Fibroblast of lung (primary cell): Measurements from ENCODE around the gene APOBEC3B. TPM values are rescaled to one million over a fixed set of nuclear protein-coding genes. Genes with fewer than 3 reads are reported as not detected.
A peak's percentile ranks its signal among the peaks of the same experiment; 100 is the strongest.
"Not testable (repeated sequence)": the region's sequence is repeated elsewhere in the genome, so short reads cannot be mapped to it uniquely, and the experiment has no call there.

Experiments
- DNase-seq, 2 donors: peaks; one replicate each; pipeline versions ENCODE4 v3.0.0 to v3.0.0-alpha.2; 2010; ENCODE audit warnings: low read depth in 2 of 2
- H2AFZ ChIP-seq: 2 replicates; pipeline ENCODE4 v1.5.1; 2012; ENCODE audit warnings: low read length, control low read depth, inconsistent platforms
- H3K27ac ChIP-seq: 2 replicates; pipeline ENCODE4 v1.5.1; 2011; ENCODE audit warnings: low read length, control low read depth; ENCODE audit not compliant: insufficient read depth
- H3K27me3 ChIP-seq: 2 replicates; pipeline ENCODE4 v1.5.1; 2011; ENCODE audit warnings: mild to moderate bottlenecking, low read length; ENCODE audit not compliant: control insufficient read depth, insufficient read depth
- H3K36me3 ChIP-seq: 2 replicates; pipeline ENCODE4 v1.5.1; 2011; ENCODE audit warnings: low read length; ENCODE audit not compliant: control insufficient read depth, insufficient read depth
- H3K4me1 ChIP-seq: 2 replicates; pipeline ENCODE4 v1.5.1; 2011; ENCODE audit warnings: low read length; ENCODE audit not compliant: control insufficient read depth, insufficient read depth; ENCODE audit errors: extremely low read depth
- H3K4me2 ChIP-seq: 2 replicates; pipeline ENCODE4 v1.5.1; 2011; ENCODE audit warnings: low read length, control low read depth; ENCODE audit not compliant: insufficient read depth; ENCODE audit errors: extremely low read depth
- H3K4me3 ChIP-seq, 4 experiments: fragments of 200-600 bp in 1 of 4; sonication (generic) in 1 of 4; replicated peaks in 1 of 4; 2 replicates each; pipeline ENCODE4 v1.5.1; 2011 to 2016; ENCODE audit warnings: low read length in 4 of 4, low read depth in 3 of 4, mild to moderate bottlenecking in 3 of 4, control low read depth in 2 of 4, inconsistent platforms in 1 of 4, mixed read lengths in 1 of 4; ENCODE audit not compliant: insufficient read depth in 1 of 4; ENCODE audit errors: control extremely low read depth in 1 of 4
- H3K79me2 ChIP-seq: 2 replicates; pipeline ENCODE4 v1.5.1; 2012; ENCODE audit warnings: mild to moderate bottlenecking, low read length, inconsistent platforms; ENCODE audit not compliant: control insufficient read depth, insufficient read depth
- H3K9ac ChIP-seq: 2 replicates; pipeline ENCODE4 v1.5.1; 2011; ENCODE audit warnings: mild to moderate bottlenecking, low read length, control low read depth; ENCODE audit not compliant: insufficient read depth
- H3K9me3 ChIP-seq: 2 replicates; pipeline ENCODE4 v1.5.1; 2012; ENCODE audit warnings: low read depth, low read length; ENCODE audit not compliant: control insufficient read depth, insufficient read depth
- H4K20me1 ChIP-seq: 2 replicates; pipeline ENCODE4 v1.5.1; 2011; ENCODE audit warnings: low read length; ENCODE audit not compliant: control insufficient read depth, insufficient read depth; ENCODE audit errors: extremely low read depth
- EZH2 ChIP-seq: IDR thresholded peaks from 2 replicates; pipeline ENCODE4 v1.5.1; 2012; ENCODE audit warnings: low read length, control low read depth, mild to moderate bottlenecking; ENCODE audit errors: missing control alignments
- polyA plus RNA-seq, 2 donors: library from polyadenylated mRNA; depleted of rRNA in 1 of 2; stranded (reverse) in 1 of 2; unstranded in 1 of 2; fragments of >200 nt; gene quantifications; 2 replicates each; pipeline ENCODE4 v1.2.1, GENCODE V29; 2011 to 2012; ENCODE audit warnings: missing spikeins in 1 of 2
- total RNA-seq: library from RNA; depleted of rRNA; stranded (reverse); fragments of >200 nt; gene quantifications from 2 replicates; pipeline ENCODE4 v1.2.1, GENCODE V29; 2014
- TF ChIP-seq, protein P1 (sequence below), 2 donors: IDR thresholded peaks in 1 of 2; conservative IDR thresholded peaks in 1 of 2; 1 replicate in 1 of 2; 2 replicates in 1 of 2; pipeline ENCODE4 v1.5.1; 2011 to 2012; ENCODE audit warnings: low read length in 2 of 2, control low read depth in 1 of 2, inconsistent platforms in 1 of 2, low read depth in 1 of 2, mild to moderate bottlenecking in 1 of 2

The APOBEC3B gene
- total and polyA plus RNA-seq, 2 donors (not counting 1 experiment from before 2014, with no cell fraction given), result 2.3 to 10.3 TPM

DNA sequence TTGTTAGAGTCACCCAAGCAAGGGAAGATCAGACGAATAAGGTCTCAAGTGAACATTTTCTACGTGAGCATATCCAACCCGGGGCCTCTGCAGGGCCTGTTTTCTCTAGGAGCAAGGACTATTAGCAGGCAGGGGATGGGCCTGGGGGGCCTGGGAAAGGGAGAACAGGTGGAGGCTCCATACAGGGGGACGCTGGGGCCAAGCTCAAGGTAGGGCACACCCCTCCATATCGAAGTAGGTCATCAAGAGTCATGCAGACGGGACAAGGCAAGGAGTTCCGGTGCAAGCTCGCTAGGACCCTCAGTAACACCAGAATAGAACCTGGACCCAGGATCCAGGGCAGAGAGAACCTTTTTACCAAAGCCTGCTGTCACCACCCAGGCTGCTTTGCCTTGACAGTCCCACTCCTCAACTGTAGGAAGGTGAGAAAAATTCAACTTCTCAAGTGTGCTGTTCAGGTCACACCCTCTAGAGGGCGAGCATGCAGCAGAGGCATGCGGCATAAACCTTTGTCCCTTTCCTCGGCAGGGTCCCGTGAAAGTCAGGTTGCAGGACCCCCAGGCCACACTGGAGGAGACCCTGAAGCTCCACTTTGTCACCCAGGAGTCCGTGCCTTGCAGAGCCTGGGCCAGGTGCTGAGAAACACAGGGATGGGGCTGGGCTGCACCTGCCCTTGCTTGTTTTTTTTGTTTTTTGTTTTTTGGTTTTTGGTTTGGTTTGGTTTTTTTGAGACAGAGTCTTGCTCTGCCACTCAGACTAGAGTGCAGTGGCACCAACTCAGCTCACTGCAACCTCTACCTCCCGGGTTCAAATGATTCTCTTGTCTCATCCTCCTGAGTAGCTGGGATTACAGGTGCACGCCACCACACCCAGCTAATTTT lies 8.6 kb upstream of the APOBEC3B start:
- Histone ChIP-seq H3K4me3 (no peak overlapping the region), H3K36me3 (no peaks in the 10 kb centered on the region), H3K79me2 (no peaks in the 10 kb centered on the region), H3K4me2 (no peak overlapping the region), H3K27ac (no peak overlapping the region), H3K9me3 (no peaks in the 10 kb centered on the region), H3K27me3 (peaks cover 5% of the 10 kb centered on the region), H3K9ac (no peak overlapping the region), H3K4me1 (no peaks in the 10 kb centered on the region), H2AFZ (no peak overlapping the region), H4K20me1 (no peaks in the 10 kb centered on the region)
- peak; percentile 16 to 37 for DNase-seq
- TF ChIP-seq, protein P1, sequence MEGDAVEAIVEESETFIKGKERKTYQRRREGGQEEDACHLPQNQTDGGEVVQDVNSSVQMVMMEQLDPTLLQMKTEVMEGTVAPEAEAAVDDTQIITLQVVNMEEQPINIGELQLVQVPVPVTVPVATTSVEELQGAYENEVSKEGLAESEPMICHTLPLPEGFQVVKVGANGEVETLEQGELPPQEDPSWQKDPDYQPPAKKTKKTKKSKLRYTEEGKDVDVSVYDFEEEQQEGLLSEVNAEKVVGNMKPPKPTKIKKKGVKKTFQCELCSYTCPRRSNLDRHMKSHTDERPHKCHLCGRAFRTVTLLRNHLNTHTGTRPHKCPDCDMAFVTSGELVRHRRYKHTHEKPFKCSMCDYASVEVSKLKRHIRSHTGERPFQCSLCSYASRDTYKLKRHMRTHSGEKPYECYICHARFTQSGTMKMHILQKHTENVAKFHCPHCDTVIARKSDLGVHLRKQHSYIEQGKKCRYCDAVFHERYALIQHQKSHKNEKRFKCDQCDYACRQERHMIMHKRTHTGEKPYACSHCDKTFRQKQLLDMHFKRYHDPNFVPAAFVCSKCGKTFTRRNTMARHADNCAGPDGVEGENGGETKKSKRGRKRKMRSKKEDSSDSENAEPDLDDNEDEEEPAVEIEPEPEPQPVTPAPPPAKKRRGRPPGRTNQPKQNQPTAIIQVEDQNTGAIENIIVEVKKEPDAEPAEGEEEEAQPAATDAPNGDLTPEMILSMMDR (conservative IDR thresholded peaks at IDR 0.05 in 1 of 2, IDR thresholded peaks at IDR 0.05 in 1 of 2; ENCODE audit: low read depth in 1 of 2, low read length in 2 of 2), result peak; percentile 79 to 96
- TF ChIP-seq EZH2, result no peak

DNA sequence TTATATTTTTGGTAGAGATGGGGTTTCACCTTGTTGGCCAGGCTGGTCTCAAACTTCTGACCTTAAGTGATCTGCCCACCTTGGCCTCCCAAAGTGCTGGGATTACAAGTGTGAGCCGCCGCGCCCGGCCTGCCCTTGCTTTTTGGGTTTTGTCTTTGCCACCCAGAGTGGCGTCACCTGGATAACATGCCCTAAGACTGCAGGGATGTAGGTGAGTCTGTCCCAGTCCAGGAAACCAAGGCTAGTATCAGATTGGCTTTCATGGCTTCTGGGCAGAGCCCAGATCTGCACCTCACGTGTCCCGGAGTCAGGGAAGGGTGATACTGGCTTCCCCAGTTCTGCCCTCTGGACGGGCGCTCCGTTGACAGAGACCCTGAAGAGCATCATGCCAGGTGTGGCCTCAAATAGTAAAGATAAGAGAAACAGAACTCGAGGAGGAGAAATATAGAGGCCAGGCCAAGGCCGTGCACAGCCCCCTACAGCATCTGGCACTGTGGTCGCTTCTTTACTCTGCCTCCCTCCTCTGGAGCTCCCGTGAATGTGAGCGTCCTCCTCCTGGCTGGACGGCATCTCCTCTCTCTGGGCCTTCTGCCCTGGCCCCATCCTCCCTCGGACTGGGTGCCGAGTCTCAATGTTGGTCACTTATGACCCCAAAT lies 7.8 kb upstream of the APOBEC3B start:
- no peaks in the 10 kb centered on the region for H3K36me3 ChIP-seq
- H3K27ac ChIP-seq, result no peak overlapping the region
- no peak overlapping the region for H2AFZ ChIP-seq
- H3K79me2 ChIP-seq, result no peaks in the 10 kb centered on the region
- H3K4me1 ChIP-seq, result no peaks in the 10 kb centered on the region
- H3K9me3 ChIP-seq, result no peaks in the 10 kb centered on the region
- no peaks in the 10 kb centered on the region for H4K20me1 ChIP-seq
- no peak for TF ChIP-seq EZH2
- TF ChIP-seq, protein P1 (conservative IDR thresholded peaks at IDR 0.05 in 1 of 2, IDR thresholded peaks at IDR 0.05 in 1 of 2; ENCODE audit: low read depth in 1 of 2, low read length in 2 of 2), result no peak
- DNase-seq, result no peak
- no peak overlapping the region for H3K9ac ChIP-seq
- H3K27me3 ChIP-seq, result peaks cover 5% of the 10 kb centered on the region
- no peak overlapping the region for H3K4me2 ChIP-seq
- H3K4me3 ChIP-seq, result no peak overlapping the region

GRCh38 chr22:38974826-38975175 lies 7.3 kb upstream of the APOBEC3B start:
- no peak overlapping the region for H3K27ac ChIP-seq
- no peak overlapping the region for H3K4me3 ChIP-seq
- H3K4me2 ChIP-seq, result no peak overlapping the region
- H2AFZ ChIP-seq, result no peak overlapping the region
- H3K79me2 ChIP-seq, result no peaks in the 10 kb centered on the region
- DNase-seq, result no peak
- no peaks in the 10 kb centered on the region for H4K20me1 ChIP-seq
- no peaks in the 10 kb centered on the region for H3K36me3 ChIP-seq
- peaks cover 5% of the 10 kb centered on the region for H3K27me3 ChIP-seq
- no peaks in the 10 kb centered on the region for H3K4me1 ChIP-seq
- H3K9me3 ChIP-seq, result no peaks in the 10 kb centered on the region
- no peak for TF ChIP-seq EZH2
- TF ChIP-seq, protein P1 (conservative IDR thresholded peaks at IDR 0.05 in 1 of 2, IDR thresholded peaks at IDR 0.05 in 1 of 2; ENCODE audit: low read depth in 1 of 2, low read length in 2 of 2), result no peak
- H3K9ac ChIP-seq, result no peak overlapping the region

DNA sequence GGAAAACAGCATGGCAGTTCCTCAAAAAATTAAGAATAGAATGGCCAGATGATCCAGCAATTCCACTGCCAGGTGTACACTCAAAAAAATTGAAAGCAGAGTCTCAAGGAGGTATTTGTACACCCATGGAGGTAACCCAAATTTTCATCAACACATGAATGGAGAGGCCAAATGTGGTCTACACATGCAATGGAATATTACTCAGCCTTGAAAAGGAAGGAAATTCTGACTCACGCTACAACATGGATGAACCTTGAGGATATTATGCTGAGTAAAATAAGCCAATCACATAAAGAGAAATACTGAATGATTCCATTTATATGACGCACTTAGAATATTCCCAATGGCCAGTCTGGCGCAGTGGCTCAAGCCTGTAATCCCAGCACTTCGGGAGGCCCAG lies 4.9 kb upstream of the APOBEC3B start:
- H3K4me2 ChIP-seq, H3K4me1 ChIP-seq, H3K9ac ChIP-seq: not testable (repeated sequence)

More for the DNA sequence above, 4.9 kb upstream of the APOBEC3B start:
- not testable (repeated sequence) for H3K27ac ChIP-seq, H4K20me1 ChIP-seq, H3K79me2 ChIP-seq, H3K27me3 ChIP-seq, H3K36me3 ChIP-seq, H2AFZ ChIP-seq, DNase-seq, H3K4me3 ChIP-seq, H3K9me3 ChIP-seq
